LNCAP (cell line): ENCODE results near the gene LGR5.
A peak's percentile ranks its signal among the peaks of the same experiment; 100 is the strongest.

Source experiments
- TF ChIP-seq, protein P1 (sequence below): fragments of 450-650 bp; IDR thresholded peaks from 2 replicates; pipeline ENCODE4 v1.5.1; 2017; ENCODE audit warnings: mild to moderate bottlenecking

LGR5 gene

DNA sequence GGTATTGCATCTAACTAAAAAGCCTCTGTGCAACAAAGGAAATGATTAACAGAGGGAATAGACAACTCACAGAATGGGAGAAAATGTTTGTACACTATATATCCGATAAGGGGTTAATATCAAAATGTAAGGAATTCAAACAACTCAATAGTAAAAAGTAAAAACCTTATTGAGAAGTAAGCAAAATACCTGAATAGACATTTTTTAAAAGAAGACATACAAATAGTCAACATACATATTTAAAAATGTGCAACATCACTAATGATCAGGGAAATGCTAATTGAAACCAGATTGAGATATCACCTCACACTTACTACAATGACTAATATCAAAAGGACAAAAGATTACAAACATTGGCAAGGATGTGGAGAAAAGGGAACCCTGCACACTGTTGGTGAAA lies 31.9 kb upstream of the LGR5 start:
- TF ChIP-seq, protein P1, sequence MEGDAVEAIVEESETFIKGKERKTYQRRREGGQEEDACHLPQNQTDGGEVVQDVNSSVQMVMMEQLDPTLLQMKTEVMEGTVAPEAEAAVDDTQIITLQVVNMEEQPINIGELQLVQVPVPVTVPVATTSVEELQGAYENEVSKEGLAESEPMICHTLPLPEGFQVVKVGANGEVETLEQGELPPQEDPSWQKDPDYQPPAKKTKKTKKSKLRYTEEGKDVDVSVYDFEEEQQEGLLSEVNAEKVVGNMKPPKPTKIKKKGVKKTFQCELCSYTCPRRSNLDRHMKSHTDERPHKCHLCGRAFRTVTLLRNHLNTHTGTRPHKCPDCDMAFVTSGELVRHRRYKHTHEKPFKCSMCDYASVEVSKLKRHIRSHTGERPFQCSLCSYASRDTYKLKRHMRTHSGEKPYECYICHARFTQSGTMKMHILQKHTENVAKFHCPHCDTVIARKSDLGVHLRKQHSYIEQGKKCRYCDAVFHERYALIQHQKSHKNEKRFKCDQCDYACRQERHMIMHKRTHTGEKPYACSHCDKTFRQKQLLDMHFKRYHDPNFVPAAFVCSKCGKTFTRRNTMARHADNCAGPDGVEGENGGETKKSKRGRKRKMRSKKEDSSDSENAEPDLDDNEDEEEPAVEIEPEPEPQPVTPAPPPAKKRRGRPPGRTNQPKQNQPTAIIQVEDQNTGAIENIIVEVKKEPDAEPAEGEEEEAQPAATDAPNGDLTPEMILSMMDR: no peak

DNA sequence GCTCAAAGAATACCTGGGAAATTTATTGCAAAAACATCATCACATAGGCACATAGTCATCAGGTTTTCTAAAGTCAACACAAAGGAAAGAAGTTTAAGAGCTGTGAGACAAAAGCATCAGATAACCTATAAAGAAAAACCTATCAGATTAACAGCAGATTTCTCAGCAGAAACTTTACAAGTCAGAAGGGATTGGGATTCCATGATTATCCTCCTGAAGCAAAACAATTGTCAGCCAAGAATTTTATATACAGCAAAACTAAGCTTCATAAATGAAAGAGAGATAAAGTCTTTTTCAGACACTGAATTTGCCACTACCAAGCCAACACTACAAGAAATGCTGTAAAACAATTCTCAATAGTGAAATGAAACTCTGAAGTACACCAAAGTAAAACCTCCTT lies 28.8 kb upstream of the LGR5 start:
- TF ChIP-seq, protein P1: no peak

DNA sequence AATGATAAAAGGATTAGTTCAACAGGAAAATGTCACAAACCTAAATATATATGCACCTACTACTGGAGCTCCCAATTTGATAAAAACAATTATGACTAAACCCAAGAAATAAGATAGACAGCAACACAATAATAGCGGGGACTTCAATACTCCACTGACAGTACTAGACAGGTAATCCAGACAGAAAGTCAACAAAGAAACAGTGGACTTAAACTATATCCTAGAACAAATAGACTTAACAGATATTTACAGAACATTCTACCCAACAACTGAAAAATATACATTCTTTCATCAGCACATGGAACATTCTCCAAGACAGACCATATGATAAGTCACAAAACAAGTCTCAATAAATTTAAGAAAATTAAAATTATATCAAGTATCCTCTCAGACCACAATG lies 28.0 kb upstream of the LGR5 start:
- TF ChIP-seq, protein P1: no peak

DNA sequence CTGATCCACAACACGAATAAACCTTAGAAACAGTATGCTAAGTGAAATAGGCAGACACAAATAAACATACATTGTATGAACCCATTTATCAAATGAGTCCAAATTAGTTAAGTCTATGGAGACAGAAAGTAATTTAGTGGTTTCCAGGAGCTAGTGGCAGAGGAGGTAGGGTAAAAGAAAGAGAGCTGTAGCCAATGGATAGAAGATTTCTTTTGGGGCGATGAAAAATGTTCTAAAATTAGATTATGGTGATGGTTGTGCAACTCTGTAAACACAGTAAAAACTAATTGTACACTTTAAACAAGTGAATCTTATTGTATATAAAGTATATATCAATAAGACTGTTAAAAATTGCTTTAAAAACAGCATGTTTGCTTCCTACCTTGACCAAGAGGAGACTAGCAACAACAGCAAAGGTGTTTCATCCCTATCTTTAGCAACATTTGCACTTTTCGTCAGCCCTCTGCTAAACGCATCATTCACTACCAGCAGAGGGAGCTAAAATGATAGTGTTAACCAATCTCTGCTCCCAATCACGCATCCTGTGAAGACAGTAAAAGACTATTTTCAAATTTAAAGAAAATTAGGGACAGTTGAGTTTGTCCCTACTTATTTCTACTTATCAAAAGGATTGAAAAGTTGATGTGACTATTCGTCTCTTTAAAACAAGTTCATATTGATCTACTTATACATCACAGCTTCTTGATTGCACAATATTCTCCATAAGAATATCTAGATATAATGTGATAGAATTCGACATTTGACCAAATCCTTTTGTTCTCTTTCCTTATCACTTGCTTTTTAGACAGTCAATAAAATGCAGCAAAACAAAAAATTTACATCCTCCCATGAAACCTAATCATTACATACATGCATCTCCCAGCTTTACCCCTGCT lies 24.0 kb upstream of the LGR5 start:
- TF ChIP-seq, protein P1: peak; percentile 86

DNA sequence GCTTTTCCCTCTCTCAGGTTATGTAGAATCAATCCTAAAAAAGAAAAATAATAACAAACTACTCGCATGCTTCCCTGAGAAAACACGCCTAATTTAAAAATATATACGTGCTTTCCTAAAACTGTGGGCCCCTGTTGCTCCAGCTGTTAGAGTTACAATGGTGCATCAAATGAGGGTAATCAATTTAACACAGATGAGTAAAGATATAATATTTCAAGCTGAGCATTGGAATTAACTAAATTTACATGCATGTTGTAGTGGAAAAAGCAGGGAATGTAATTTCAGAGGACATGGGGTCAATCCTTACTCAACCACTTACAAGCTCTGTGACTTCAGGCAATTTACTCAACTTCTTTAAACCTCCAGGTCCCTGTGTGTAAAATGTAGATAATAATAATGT lies 22.4 kb upstream of the LGR5 start:
- TF ChIP-seq, protein P1: no peak

DNA sequence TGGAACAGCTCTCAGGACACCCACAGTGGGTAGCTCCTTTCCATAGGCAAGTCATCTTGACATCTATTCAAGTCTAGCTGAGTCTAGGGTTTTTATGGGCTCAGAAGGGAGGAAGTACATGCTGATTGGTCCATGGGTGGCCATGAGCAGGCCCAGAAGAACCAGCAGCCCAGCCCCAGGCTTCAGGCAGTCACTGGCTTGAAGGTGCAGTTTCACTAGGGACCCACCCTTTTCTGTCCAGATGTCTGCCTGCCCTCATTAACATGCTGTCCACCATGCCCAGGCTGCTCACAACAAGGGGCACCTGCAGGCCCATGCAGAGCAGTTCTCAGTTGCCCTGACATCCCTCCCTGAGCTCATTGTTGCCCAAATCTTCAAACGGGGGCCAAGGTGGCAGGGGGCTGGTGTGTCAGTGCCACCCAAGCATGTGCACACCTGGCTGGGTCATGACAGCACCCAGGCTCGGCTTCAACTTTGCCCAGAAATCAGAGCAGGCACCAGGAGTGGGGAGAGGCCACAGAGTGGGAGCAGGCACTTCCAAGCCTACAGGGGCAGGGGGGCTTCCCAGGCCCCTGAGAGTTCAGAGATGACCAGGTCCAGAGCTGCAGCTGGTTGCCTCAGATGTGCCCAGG lies 18.7 kb upstream of the LGR5 start:
- TF ChIP-seq, protein P1: no peak

DNA sequence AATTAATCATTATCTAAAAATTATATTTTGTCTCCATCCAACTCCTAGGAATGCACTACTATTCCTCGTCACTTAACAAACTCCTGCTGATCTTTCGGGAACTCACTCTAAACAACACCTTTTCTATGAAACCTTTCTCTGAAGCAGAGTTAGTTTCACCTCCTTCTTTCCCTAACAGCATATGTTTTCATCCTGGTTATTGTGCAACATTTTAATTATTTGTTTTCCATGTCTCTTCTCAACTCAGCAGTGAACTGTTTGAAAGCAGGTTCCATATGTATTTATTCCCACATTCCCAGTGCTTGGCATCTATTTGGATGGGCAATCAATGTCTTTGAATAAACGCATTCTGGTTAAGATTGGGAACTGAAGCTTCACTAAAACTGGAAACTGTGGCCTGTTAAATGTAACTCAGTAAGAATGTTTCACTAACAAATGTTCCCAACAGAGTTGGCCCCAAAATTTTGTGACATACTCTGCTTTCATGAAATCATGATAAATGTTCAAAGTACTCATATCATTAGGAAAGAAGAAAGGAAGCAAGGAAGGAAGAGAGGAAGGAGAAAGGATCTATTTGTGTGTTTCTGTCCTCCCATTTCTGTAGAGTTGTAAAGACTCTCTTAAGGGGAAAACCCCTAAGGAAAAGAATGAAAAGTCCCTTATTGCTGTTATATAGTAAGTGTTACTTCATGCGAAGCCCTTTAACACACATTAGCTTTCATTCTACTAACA lies 13.9 kb upstream of the LGR5 start:
- TF ChIP-seq, protein P1: no peak
